ENCODE data around the gene HS3ST5.

DNA sequence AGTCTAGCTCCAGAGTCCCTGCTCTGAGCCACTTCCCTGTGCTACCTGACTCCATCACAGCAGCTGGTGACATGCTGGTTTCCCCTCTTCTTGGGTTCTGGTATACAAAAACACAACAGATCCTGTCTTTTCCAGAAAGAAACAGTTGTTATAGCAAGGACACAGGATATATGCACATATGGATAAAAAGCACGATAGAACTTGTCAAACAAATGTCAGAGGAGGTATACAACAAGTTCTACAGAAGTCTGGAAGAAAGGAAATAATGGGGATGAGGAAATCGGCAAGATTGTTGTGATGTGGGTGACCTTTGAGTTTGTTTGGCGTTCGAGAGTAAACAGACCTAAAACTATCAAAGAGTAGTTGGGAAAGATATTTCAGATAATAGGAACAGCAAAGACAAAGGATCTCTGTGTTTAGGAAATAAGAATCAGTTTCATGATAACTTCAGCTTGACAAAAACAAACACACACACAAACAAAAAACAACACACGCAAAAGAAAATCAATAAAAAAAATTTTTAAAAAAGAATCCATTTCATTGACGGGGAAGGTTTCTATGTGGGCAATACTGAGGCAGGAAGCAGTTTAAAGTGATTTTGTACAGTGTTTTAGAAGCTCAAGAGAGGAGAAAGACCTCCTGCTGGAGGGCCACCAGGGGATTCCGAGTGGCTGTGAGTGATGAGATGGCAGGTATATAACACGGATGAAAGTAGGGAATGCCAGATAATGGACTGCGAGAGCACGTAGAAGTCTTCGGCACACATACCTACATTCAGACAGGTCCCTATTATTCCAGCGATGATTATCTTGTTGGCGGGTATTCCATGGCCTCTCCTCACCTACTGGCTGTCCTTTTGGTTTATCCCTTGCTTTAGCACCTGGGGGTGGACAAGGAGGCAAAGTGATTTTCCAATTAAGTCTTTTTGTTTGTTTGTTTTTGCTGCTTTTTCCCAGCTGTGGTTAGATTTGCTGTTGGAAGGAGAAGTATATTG is 174.9 kb downstream of the HS3ST5 start:
- TF ChIP-seq, protein P1, sequence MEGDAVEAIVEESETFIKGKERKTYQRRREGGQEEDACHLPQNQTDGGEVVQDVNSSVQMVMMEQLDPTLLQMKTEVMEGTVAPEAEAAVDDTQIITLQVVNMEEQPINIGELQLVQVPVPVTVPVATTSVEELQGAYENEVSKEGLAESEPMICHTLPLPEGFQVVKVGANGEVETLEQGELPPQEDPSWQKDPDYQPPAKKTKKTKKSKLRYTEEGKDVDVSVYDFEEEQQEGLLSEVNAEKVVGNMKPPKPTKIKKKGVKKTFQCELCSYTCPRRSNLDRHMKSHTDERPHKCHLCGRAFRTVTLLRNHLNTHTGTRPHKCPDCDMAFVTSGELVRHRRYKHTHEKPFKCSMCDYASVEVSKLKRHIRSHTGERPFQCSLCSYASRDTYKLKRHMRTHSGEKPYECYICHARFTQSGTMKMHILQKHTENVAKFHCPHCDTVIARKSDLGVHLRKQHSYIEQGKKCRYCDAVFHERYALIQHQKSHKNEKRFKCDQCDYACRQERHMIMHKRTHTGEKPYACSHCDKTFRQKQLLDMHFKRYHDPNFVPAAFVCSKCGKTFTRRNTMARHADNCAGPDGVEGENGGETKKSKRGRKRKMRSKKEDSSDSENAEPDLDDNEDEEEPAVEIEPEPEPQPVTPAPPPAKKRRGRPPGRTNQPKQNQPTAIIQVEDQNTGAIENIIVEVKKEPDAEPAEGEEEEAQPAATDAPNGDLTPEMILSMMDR (IDR thresholded peaks at IDR 0.05) = no peak
- TF ChIP-seq POLR2AphosphoS5 (IDR thresholded peaks at IDR 0.05) = no peak

Data from prostate gland (tissue), 2 donors.